Ascending aorta (tissue), 2 donors: ENCODE data around the gene GFM1. TPM values are rescaled to one million over a fixed set of nuclear protein-coding genes. Genes with fewer than 3 reads are reported as not detected.
A peak's percentile ranks its signal among the peaks of the same experiment; 100 is the strongest.

ENCODE experiments used
- DNase-seq, 2 donors: peaks; one replicate each; pipeline ENCODE4 v3.0.0-alpha.2; 2019; ENCODE audit warnings: low spot score in 2 of 2
- H3K27ac ChIP-seq, 2 donors: fragments of 200-600 bp; sonication (generic); one replicate each; pipeline ENCODE4 v1.5.1; 2016 to 2017; ENCODE audit warnings: mild to moderate bottlenecking in 1 of 2
- H3K27me3 ChIP-seq: fragments of 200-600 bp; sonication (generic); one replicate; pipeline ENCODE4 v1.5.1; 2017
- H3K36me3 ChIP-seq, 2 donors: fragments of 200-600 bp; sonication (generic); one replicate each; pipeline ENCODE4 v1.5.1; 2016
- H3K4me1 ChIP-seq, 2 donors: fragments of 200-600 bp; sonication (generic); one replicate each; pipeline ENCODE4 v1.5.1; 2016 to 2017; ENCODE audit warnings: mild to moderate bottlenecking in 1 of 2
- H3K4me3 ChIP-seq, 2 donors: fragments of 200-600 bp; sonication (generic); one replicate each; pipeline ENCODE4 v1.5.1; 2016 to 2017; ENCODE audit warnings: mild to moderate bottlenecking in 1 of 2
- H3K9me3 ChIP-seq, 2 donors: fragments of 200-600 bp; sonication (generic); one replicate each; pipeline ENCODE4 v1.5.1; 2016
- intact Hi-C: fragments of 100-400 bp; cut with DNase I; formaldehyde crosslinking; loops from one replicate; pipeline ENCODE4 v1.15.1; 2023
- total RNA-seq: library from RNA; depleted of rRNA; stranded (reverse); fragments of >200 nt; gene quantifications from one replicate; pipeline ENCODE4 v1.1.0, GENCODE V29; 2016
- TF ChIP-seq, protein P1 (sequence below), 3 experiments: fragments of 200-600 bp in 2 of 3; fragments of 450-650 bp in 1 of 3; sonication (generic) in 2 of 3; IDR thresholded peaks; one replicate each; pipeline ENCODE4 v1.5.1; 2016 to 2019; ENCODE audit warnings: antibody characterized with exemption in 3 of 3, mild to moderate bottlenecking in 1 of 3, moderate library complexity in 1 of 3

The GFM1 gene
- total RNA-seq, 1 donor from 2014 or later: 13.9 TPM

GRCh38 chr3:158712443-158712842 lies 68.1 kb downstream of the GFM1 start:
- TF ChIP-seq, protein P1, sequence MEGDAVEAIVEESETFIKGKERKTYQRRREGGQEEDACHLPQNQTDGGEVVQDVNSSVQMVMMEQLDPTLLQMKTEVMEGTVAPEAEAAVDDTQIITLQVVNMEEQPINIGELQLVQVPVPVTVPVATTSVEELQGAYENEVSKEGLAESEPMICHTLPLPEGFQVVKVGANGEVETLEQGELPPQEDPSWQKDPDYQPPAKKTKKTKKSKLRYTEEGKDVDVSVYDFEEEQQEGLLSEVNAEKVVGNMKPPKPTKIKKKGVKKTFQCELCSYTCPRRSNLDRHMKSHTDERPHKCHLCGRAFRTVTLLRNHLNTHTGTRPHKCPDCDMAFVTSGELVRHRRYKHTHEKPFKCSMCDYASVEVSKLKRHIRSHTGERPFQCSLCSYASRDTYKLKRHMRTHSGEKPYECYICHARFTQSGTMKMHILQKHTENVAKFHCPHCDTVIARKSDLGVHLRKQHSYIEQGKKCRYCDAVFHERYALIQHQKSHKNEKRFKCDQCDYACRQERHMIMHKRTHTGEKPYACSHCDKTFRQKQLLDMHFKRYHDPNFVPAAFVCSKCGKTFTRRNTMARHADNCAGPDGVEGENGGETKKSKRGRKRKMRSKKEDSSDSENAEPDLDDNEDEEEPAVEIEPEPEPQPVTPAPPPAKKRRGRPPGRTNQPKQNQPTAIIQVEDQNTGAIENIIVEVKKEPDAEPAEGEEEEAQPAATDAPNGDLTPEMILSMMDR (IDR thresholded peaks at IDR 0.05): no peak
- Histone ChIP-seq H3K27ac (peak overlapping the region; percentile 53 to 64), H3K9me3 (no peaks in the 10 kb centered on the region), H3K27me3 (no peaks in the 10 kb centered on the region), H3K36me3 (peaks cover 6 to 8% of the 10 kb centered on the region in 2 donors), H3K4me3 (no peak overlapping the region), H3K4me1 (peaks cover 5 to 20% of the 10 kb centered on the region in 2 donors)
- intact Hi-C loops: loop anchor here (10.0 kb wide), 1 partner anchor 1538 kb away; no protein-coding TSS in a partner anchor
- DNase-seq: no peak

DNA sequence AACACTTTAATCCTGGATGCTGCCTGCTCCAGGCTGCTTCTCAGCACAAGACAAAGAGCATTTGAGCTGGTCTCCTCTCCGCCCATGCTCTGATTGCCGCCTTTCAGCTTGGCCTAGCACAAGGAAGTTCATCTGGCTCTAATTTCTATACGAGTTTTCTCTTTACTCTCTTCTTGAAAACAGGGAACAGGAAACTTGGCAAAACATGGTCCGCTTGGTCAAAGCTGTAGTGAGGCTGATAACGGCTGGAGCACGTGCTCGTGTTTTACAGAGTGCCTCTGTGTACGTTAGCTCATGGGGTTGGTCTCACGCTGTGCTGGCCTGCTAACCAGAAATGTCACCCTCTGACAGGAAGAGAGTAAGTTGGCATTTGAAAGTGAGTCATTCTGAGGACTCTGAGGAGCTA lies 68.8 kb downstream of the GFM1 start:
- H3K9me3 ChIP-seq: no peaks in the 10 kb centered on the region
- intact Hi-C loops: loop anchor here (10.0 kb wide), 1 partner anchor 1538 kb away; no protein-coding TSS in a partner anchor
- TF ChIP-seq, protein P1 (IDR thresholded peaks at IDR 0.05): no peak
- DNase-seq: peak in 1 of 2 donors; percentile 80
- peaks cover 5 to 20% of the 10 kb centered on the region in 2 donors for H3K4me1 ChIP-seq
- peaks cover 5 to 7% of the 10 kb centered on the region in 2 donors for H3K36me3 ChIP-seq
- no peaks in the 10 kb centered on the region for H3K27me3 ChIP-seq
- H3K27ac ChIP-seq: peak overlapping the region; percentile 53 to 64
- H3K4me3 ChIP-seq: no peak overlapping the region

DNA sequence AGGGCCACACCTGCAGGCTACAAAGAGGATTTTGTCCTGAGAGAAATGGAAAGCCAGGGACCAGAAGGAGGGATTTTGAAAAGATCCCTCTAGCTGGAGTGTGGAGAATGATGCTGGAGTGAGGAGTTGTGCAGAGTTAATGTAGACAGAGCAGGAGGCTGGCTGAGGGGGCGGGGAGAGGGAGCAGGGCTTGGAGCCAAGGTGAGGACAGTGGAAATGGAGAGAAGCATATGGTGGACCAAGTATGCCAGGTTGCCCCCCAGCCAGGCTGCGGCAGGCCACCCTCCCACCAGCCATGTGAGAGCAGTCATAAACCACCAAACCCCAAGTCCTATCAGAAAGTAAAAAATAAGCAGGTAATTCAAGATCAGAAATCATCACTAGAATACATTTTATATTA lies 73.2 kb downstream of the GFM1 start:
- Histone ChIP-seq H3K4me1 (peaks cover 0 to 12% of the 10 kb centered on the region in 2 donors), H3K9me3 (no peaks in the 10 kb centered on the region), H3K36me3 (no peaks in the 10 kb centered on the region), H3K27ac (no peak overlapping the region), H3K27me3 (no peaks in the 10 kb centered on the region), H3K4me3 (no peak overlapping the region)
- TF ChIP-seq, protein P1 (IDR thresholded peaks at IDR 0.05): no peak
- intact Hi-C loops: loop anchor here (10.0 kb wide), 1 partner anchor 1543 kb away; no protein-coding TSS in a partner anchor
- no peak for DNase-seq

- DNase-seq: no peak
- intact Hi-C loops: loop anchor here (10.0 kb wide), 1 partner anchor 1544 kb away; no protein-coding TSS in a partner anchor
- Histone ChIP-seq H3K36me3 (no peaks in the 10 kb centered on the region), H3K27me3 (no peaks in the 10 kb centered on the region), H3K9me3 (no peaks in the 10 kb centered on the region), H3K4me1 (peaks cover 3 to 14% of the 10 kb centered on the region in 2 donors), H3K4me3 (no peak overlapping the region), H3K27ac (no peak overlapping the region)
- TF ChIP-seq, protein P1 (IDR thresholded peaks at IDR 0.05): no peak
Measured at GRCh38 chr3:158718490-158719170, 74.3 kb downstream of the GFM1 start.

DNA sequence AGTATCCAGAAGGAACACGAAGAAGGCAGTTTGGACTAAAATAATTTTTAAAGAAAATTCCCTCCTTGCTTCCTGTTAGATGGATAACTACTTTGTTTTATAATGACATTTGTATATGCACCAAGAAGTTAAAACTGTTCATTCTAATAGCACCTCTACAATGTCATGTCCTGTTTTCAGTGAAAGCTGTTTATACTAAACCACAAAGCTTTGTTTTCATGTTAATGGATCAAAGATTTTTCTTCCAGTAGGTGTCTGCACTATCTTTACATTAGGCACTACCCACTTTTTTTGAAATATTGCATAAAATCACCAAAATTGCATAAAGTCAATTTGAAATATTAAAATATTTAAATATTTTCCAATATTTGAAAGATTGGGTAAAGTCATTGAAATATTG lies 77.8 kb downstream of the GFM1 start:
- TF ChIP-seq, protein P1 (IDR thresholded peaks at IDR 0.05): no peak
- Histone ChIP-seq H3K4me1 (peaks cover 3 to 28% of the 10 kb centered on the region in 2 donors), H3K27me3 (no peaks in the 10 kb centered on the region), H3K36me3 (no peaks in the 10 kb centered on the region), H3K9me3 (no peaks in the 10 kb centered on the region), H3K4me3 (no peak overlapping the region), H3K27ac (peak overlapping the region; percentile 77 to 78)
- no peak for DNase-seq
- intact Hi-C loops: no loop called here
